DND-41 (cell line): ENCODE results near the gene ARID3C.
"Not testable (repeated sequence)": the region's sequence is repeated elsewhere in the genome, so short reads cannot be mapped to it uniquely, and the experiment has no call there.

Source experiments
- ATAC-seq: fragments of 200-7000 bp; cut with Tn5 transposase; 3 replicates; pipeline ENCODE4 v1.9.1; 2021; ENCODE audit warnings: low read depth; ENCODE audit not compliant: insufficient read depth
- DNase-seq: peaks from one replicate; pipeline ENCODE4 v3.0.0-alpha.2; 2020
- H2AFZ ChIP-seq: 2 replicates; pipeline ENCODE4 v1.6.0; 2012; ENCODE audit warnings: low read depth, low read length
- H3K27ac ChIP-seq: 2 replicates; pipeline ENCODE4 v1.5.1; 2012; ENCODE audit warnings: low read length, inconsistent platforms
- H3K27me3 ChIP-seq: fragments of 200-600 bp; sonication (generic); 2 replicates; pipeline ENCODE4 v1.6.0; 2012; ENCODE audit warnings: low read length, mild to moderate bottlenecking, inconsistent platforms; ENCODE audit not compliant: insufficient read depth, poor library complexity
- H3K36me3 ChIP-seq: 2 replicates; pipeline ENCODE4 v1.5.1; 2012; ENCODE audit warnings: low read length, inconsistent platforms; ENCODE audit not compliant: insufficient read depth
- H3K4me1 ChIP-seq: 2 replicates; pipeline ENCODE4 v1.5.1; 2012; ENCODE audit warnings: mild to moderate bottlenecking, low read length; ENCODE audit not compliant: insufficient read depth
- H3K4me2 ChIP-seq: 2 replicates; pipeline ENCODE4 v1.6.0; 2012; ENCODE audit warnings: mild to moderate bottlenecking, moderate library complexity, low read length, inconsistent platforms; ENCODE audit not compliant: insufficient read depth
- H3K4me3 ChIP-seq, 2 experiments: fragments of 200-600 bp in 1 of 2; shearing (Covaris generic) in 1 of 2; 2 replicates each; pipeline ENCODE4 v1.5.1; 2012 to 2016; ENCODE audit warnings: inconsistent platforms in 2 of 2, low read length in 2 of 2, mild to moderate bottlenecking in 2 of 2, low read depth in 1 of 2, moderate library complexity in 1 of 2
- H3K79me2 ChIP-seq: 2 replicates; pipeline ENCODE4 v1.6.0; 2012; ENCODE audit warnings: low read length, inconsistent platforms; ENCODE audit not compliant: insufficient read depth
- H3K9ac ChIP-seq: 2 replicates; pipeline ENCODE4 v1.6.0; 2012; ENCODE audit warnings: low read depth, mild to moderate bottlenecking, inconsistent platforms, low read length, moderate library complexity
- H3K9me3 ChIP-seq: 2 replicates; pipeline ENCODE4 v1.5.1; 2012; ENCODE audit warnings: low read length, moderate library complexity, mild to moderate bottlenecking, inconsistent platforms; ENCODE audit not compliant: insufficient read depth, severe bottlenecking
- H4K20me1 ChIP-seq: 2 replicates; pipeline ENCODE4 v1.6.0; 2012; ENCODE audit warnings: low read length; ENCODE audit not compliant: insufficient read depth
- CTCF ChIP-seq: IDR thresholded peaks from 2 replicates; pipeline ENCODE4 v1.5.1; 2012; ENCODE audit warnings: borderline replicate concordance, low read length, moderate library complexity, mild to moderate bottlenecking; ENCODE audit not compliant: poor library complexity, severe bottlenecking; ENCODE audit errors: extremely low read depth
- EZH2 ChIP-seq: IDR thresholded peaks from 3 replicates; pipeline ENCODE4 v1.6.1; 2012; ENCODE audit warnings: borderline replicate concordance, low read depth, mild to moderate bottlenecking, moderate library complexity, low read length, inconsistent platforms; ENCODE audit not compliant: severe bottlenecking

Gene ARID3C

GRCh38 chr9:34642679-34643078 is 13.8 kb upstream of the ARID3C start:
- no peak for ATAC-seq

GRCh38 chr9:34639322-34639721 is 10.5 kb upstream of the ARID3C start:
- not testable (repeated sequence) for H3K4me2 ChIP-seq, H3K4me3 ChIP-seq, H3K27me3 ChIP-seq, H2AFZ ChIP-seq, ATAC-seq, H3K9ac ChIP-seq, H3K27ac ChIP-seq, DNase-seq, H3K9me3 ChIP-seq
- Histone ChIP-seq H3K36me3 (peaks cover 15% of the 10 kb centered on the region), H3K79me2 (peaks cover 25% of the 10 kb centered on the region), H3K4me1 (peaks cover 33% of the 10 kb centered on the region), H4K20me1 (peaks cover 13% of the 10 kb centered on the region)

More at GRCh38 chr9:34642679-34643078, 13.8 kb upstream of the ARID3C start:
- H3K9ac ChIP-seq = no peak overlapping the region
- peaks cover 25% of the 10 kb centered on the region for H3K4me1 ChIP-seq
- H3K4me2 ChIP-seq = no peak overlapping the region
- H3K4me3 ChIP-seq = no peak overlapping the region
- no peak for TF ChIP-seq EZH2
- TF ChIP-seq CTCF = no peak
- H3K27me3 ChIP-seq = no peaks in the 10 kb centered on the region
- DNase-seq = no peak
- H3K9me3 ChIP-seq = no peaks in the 10 kb centered on the region
- peaks cover 12% of the 10 kb centered on the region for H3K79me2 ChIP-seq
- 0 out of 2 replicates have a peak, but pooled peaks cover 3% of the 10 kb centered on the region for H4K20me1 ChIP-seq
- no peak overlapping the region for H2AFZ ChIP-seq
- peaks cover 4% of the 10 kb centered on the region; the same call in 1 of the 2 replicates for H3K36me3 ChIP-seq
- no peak overlapping the region for H3K27ac ChIP-seq

GRCh38 chr9:34638138-34638445 is 9.2 kb upstream of the ARID3C start:
- Histone ChIP-seq H2AFZ (peak overlapping the region; percentile 87), H3K79me2 (peaks cover 25% of the 10 kb centered on the region), H3K4me2 (peak overlapping the region; percentile 87), H3K9me3 (no peaks in the 10 kb centered on the region), H3K4me1 (peaks cover 33% of the 10 kb centered on the region), H4K20me1 (peaks cover 16% of the 10 kb centered on the region), H3K27ac (peak overlapping the region; percentile 76), H3K27me3 (no peaks in the 10 kb centered on the region), H3K9ac (peak overlapping the region; percentile 88), H3K4me3 (peak overlapping the region; percentile 50 to 69; a peak in 3 of 4 replicates), H3K36me3 (peaks cover 15% of the 10 kb centered on the region)
- no peak for DNase-seq
- ATAC-seq = no peak
- no peak for TF ChIP-seq CTCF

GRCh38 chr9:34637356-34638137 is 8.7 kb upstream of the ARID3C start, which contains the start of gene SIGMAR1:
Gene SIGMAR1, minus strand, starts transcription at chr9:34637787. Its CDS starts 90 bp downstream, at chr9:34637697.
- no peak for TF ChIP-seq EZH2
- no peak for TF ChIP-seq CTCF
- peak; percentile 92 for DNase-seq
- Histone ChIP-seq H3K9ac (peak within 1 kb of the TSS; percentile 88), H3K9me3 (no peaks in the 10 kb centered on the region), H3K4me3 (peak within 1 kb of the TSS; percentile 50 to 69; a peak in 3 of 4 replicates), H3K36me3 (peaks cover 15% of the 10 kb centered on the region), H3K4me1 (peaks cover 33% of the 10 kb centered on the region), H2AFZ (peak within 1 kb of the TSS; percentile 87), H4K20me1 (peaks cover 16% of the 10 kb centered on the region), H3K27ac (peak within 1 kb of the TSS; percentile 76), H3K79me2 (peaks cover 25% of the 10 kb centered on the region), H3K27me3 (no peaks in the 10 kb centered on the region), H3K4me2 (peak within 1 kb of the TSS; percentile 87)
- ATAC-seq = peak; percentile 87
